ENCODE results near the gene LRFN2.

Gene LRFN2

GRCh38 chr6:40395066-40395697, 192.0 kb downstream of the LRFN2 start:
- DNase-seq, result no peak

- no peak for DNase-seq
Observed at GRCh38 chr6:40394381-40394780, 192.8 kb downstream of the LRFN2 start.

GRCh38 chr6:40393641-40394040, 193.5 kb downstream of the LRFN2 start:
- no peak for DNase-seq

DNA sequence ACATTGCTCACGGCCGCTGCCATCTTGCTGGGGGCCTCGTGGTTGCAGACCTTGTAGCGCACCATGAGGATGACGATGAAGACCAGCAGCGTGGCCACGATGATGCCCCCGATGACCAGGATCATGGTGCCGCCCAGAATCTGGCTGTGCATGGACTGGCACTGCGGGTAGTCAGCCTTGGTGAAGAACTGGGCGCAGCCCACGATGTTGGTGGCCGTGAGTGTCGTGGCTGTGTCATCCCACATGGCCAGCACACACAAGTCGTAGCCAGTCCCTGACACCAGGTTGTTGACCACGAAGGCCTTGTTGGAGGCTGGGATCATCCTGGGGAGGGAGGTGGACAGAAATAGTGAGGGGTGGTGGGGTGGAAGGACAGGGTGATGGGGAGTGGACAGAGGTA, 194.6 kb downstream of the LRFN2 start:
- no peak for DNase-seq

DNA sequence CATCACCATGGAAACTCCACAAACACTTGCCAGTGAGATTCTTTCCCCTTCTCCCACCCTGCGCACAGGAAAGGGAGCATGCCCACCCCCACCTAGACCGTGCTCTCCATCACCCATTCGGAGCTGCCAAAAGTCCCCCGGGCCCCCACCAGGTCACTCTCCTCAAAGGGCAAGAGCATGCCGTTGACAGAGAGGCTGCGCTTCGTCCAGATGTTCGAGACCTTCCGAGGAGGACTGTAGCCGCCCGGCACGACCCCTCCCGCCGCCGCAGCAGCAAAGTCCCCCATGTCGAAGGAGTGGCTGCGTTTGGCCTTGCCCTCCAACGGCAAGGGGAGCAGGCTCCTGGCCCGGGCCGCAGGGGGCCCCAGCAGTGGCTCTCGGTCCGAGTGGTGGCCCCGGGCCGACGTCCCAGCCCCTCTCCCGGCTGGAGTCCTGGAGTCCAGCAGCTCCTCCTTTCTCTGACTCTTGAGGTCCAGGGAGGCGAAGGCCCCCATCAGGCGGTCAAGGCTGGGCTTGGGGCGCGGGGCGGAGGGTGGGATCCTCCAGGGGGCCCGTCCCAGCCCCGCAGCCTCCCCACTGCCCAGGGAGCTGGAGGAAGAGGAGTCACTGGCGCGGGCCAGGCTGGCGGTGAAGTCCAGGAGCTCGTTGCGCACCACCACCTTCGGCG, 195.2 kb downstream of the LRFN2 start:
- no peak for DNase-seq

DNA sequence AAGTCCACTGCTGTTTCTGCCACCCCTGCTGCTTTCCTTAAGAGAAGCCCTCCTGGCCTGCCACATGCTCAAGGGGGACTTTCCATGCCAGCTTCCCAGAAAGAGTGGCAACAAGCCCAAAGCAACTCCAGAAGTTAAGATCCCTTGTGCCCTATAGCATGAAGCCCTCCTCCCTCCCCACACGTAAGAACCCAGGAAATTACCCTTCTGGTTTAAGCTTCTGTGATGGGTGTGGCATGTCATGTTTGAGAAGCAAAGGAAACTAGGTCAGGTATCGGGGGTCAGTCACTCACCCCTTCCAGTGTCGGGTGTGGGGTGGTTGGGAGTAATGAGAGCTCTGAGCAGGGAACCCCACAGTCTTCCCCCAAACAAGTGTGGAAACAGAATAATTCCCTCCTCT, 196.1 kb downstream of the LRFN2 start:
- no peak for DNase-seq

GRCh38 chr6:40390144-40390800, 196.9 kb downstream of the LRFN2 start:
- no peak for DNase-seq

DNA sequence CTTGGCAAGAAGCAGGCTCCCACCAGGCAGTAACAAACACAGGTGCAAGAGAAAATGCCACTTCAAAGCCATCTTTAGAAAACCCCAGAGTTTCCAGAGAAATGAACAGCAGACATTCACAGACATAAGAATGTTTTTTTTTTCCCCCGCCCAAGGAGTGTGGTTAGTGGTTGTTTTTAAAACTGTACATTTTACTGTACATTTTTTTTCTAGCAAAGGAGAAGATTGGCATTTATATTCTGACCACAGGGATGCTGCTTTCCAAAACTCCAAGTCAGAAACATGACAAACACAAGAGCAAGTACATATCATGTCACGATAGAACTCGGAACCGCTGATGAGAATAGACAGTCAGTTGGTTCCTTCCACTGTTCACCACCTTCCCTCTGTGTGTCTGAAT, 197.9 kb downstream of the LRFN2 start:
- DNase-seq, result no peak

DNA sequence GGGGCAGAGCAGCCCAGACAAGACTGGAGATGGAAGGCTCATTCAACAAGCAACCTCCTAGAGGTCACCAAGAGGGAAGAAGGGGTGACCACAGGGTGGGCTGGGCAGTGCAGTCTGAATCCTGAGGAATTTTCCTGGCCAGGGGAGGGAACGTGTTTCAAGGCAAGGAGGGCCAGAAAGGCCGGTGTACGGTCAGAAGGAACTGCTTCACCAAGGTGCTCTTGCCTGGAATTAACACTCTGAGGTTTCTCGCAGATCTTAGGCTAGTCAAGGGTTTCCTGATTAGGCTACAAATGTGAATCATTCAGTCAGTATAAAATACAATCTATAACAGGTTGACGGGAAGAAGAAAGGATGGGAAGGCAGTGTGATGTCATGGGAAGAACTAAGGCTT, 199.3 kb downstream of the LRFN2 start:
- no peak for DNase-seq

GRCh38 chr6:40387127-40387870, 199.9 kb downstream of the LRFN2 start:
- DNase-seq, result no peak

DNA sequence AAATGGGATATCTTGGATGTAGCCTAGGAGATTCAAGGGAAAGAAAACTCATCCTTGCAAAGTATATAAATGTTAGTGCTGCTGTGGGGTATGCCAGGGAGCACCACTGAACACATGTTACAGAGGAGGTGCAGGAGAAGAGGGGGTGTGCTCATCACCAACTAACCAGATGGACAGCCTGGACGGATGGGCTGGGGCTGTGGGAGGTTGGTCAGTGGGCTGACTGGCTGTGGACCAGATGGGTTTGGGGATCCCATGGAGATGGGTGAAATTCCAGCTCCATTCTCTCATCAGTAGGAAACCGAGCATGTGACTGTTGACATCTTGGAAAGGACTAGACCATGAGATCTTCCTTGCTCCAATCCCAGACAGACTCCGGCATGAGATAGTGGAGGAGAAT, 201.0 kb downstream of the LRFN2 start:
- DNase-seq, result no peak

- no peak for DNase-seq
Observed at GRCh38 chr6:40383348-40384115, 203.6 kb downstream of the LRFN2 start.

DNA sequence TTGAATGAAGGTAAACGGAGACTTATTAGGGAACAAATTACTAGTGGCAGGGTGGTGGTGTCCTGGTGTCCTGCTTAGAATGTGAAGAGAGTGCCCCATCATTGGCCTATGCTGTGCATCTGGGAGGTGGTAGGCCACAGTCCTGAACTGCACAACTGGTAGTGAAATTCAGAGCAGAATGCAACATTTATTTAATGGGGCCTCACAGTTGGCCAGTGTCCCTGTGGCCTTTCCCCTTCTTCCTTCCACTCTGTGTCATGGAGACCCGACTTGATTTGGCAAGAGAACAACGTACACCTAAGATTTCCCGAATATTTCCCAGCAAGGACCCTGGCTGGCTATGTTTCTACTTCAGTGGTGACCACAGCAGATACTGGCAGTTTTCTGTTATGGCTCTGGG, 206.9 kb downstream of the LRFN2 start:
- DNase-seq, result no peak

- DNase-seq, result no peak
Observed at GRCh38 chr6:40379811-40380210, 207.4 kb downstream of the LRFN2 start.

GRCh38 chr6:40378725-40379074, 208.5 kb downstream of the LRFN2 start:
- no peak for DNase-seq

GRCh38 chr6:40378071-40378724, 209.0 kb downstream of the LRFN2 start:
- DNase-seq, result no peak

GRCh38 chr6:40377173-40377806, 209.9 kb downstream of the LRFN2 start:
- no peak for DNase-seq

- no peak for DNase-seq
Observed at GRCh38 chr6:40376113-40376650, 211.0 kb downstream of the LRFN2 start.

DNA sequence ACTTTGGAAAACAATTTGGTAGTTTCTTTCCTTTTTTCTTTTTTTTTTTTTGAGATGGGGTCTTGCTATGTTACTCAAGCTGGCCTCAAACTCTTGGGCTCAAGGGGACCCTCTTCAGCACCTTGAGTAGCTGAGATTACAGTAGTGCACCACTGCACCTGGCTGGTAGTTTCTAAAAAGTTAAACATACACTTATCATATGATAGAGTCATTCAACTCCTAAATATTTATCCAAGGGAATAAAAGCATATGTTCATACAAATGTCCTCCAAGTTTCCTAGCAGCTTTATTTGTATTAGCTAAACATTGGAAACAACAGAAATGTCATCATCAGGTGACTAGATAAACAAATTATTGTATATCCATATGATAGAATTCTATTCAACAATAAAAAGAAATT, 213.9 kb downstream of the LRFN2 start:
- DNase-seq, result no peak

GRCh38 chr6:40371621-40372020, 215.5 kb downstream of the LRFN2 start:
- no peak for DNase-seq

GRCh38 chr6:40371095-40371494, 216.1 kb downstream of the LRFN2 start:
- no peak for DNase-seq

DNA sequence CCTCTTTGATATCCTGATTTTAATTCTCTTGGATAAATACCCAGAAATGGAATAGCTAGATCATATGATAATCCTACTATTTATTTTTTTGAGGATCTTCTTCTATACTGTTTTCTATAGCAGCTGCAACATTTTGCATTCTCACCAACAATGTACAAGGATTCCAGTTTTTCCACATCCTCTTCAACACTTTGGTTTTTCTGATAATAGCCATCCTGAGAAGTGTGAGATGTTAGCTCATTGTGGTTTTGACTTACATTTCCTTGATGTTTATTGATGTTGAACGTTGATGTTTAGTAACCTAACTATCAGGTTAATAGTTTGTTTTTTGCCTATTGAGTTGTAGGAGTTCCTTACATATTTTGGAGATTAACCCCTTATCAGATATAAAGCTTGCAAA, 217.3 kb downstream of the LRFN2 start:
- no peak for DNase-seq

Data from NCI-H526 (cell line).